ENCODE data around the gene MYADML2.

DNA sequence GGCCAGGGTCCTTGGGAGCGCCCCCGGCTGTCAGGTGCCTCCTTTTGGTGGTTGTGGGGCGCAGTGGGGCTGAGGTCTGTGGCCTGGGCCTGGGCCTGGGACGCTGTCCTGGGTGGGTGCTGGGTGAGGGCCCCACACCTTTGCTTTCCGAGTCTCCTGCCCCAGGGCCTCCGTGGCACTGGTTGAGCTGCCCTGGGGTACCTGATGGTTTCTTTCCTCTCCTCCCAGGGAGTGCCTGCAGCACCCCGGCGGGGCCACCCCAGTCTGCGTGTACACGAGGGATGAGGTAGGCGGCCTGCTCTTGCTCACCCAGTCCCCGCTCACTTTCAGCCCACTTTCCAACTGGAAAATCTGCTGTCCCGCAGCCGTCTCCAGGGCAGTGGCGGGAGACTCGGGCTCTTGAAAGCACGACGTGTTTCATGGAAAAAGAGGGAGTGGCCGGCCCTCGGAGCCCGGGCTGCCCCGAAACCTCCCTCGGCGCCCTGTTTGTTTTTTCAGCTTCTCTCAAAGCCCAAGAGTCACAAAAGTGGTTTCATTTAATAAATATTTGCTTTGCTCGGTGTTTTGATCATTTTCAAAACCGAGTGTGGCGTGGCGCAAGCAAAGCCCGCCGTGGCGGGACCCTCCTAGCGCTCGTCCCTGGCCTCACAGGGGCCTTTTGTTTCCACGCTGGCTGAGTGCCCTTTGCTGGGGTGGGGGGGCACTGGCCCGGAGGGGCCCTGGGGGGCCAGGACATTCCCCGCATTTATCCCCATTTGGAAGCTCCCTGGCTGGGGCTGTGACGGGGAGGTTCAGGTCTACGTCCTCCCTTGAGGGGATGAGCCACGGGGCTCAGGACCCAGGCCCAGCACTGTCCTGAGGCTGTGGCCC is 47.8 kb upstream of the MYADML2 start:
- TF ChIP-seq TOX (CRISPR knock-in tag; IDR thresholded peaks at IDR 0.05; ENCODE audit: borderline replicate concordance) (no peak), ZNF565 (CRISPR knock-in tag; conservative IDR thresholded peaks at IDR 0.05; ENCODE audit: low read depth) (no peak), SNAI2 (CRISPR knock-in tag; IDR thresholded peaks at IDR 0.05) (no peak), ZFP3 (CRISPR knock-in tag; IDR thresholded peaks at IDR 0.05) (no peak), BACH2 (CRISPR knock-in tag; IDR thresholded peaks at IDR 0.05; ENCODE audit: borderline replicate concordance) (no peak), ESRRG (CRISPR knock-in tag; IDR thresholded peaks at IDR 0.05) (no peak)
- TF ChIP-seq, protein P1, sequence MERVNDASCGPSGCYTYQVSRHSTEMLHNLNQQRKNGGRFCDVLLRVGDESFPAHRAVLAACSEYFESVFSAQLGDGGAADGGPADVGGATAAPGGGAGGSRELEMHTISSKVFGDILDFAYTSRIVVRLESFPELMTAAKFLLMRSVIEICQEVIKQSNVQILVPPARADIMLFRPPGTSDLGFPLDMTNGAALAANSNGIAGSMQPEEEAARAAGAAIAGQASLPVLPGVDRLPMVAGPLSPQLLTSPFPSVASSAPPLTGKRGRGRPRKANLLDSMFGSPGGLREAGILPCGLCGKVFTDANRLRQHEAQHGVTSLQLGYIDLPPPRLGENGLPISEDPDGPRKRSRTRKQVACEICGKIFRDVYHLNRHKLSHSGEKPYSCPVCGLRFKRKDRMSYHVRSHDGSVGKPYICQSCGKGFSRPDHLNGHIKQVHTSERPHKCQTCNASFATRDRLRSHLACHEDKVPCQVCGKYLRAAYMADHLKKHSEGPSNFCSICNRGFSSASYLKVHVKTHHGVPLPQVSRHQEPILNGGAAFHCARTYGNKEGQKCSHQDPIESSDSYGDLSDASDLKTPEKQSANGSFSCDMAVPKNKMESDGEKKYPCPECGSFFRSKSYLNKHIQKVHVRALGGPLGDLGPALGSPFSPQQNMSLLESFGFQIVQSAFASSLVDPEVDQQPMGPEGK (CRISPR knock-in tag; IDR thresholded peaks at IDR 0.05; ENCODE audit: borderline replicate concordance) = no peak
- TF ChIP-seq, protein P2, sequence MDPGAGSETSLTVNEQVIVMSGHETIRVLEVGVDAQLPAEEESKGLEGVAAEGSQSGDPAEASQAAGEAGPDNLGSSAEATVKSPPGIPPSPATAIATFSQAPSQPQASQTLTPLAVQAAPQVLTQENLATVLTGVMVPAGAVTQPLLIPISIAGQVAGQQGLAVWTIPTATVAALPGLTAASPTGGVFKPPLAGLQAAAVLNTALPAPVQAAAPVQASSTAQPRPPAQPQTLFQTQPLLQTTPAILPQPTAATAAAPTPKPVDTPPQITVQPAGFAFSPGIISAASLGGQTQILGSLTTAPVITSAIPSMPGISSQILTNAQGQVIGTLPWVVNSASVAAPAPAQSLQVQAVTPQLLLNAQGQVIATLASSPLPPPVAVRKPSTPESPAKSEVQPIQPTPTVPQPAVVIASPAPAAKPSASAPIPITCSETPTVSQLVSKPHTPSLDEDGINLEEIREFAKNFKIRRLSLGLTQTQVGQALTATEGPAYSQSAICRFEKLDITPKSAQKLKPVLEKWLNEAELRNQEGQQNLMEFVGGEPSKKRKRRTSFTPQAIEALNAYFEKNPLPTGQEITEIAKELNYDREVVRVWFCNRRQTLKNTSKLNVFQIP (CRISPR knock-in tag; IDR thresholded peaks at IDR 0.05; ENCODE audit: borderline replicate concordance, low read depth) = no peak

Measured in SK-N-SH treated with all-trans-retinoic acid at 6 μM for 48 hours (cell line).